GM12873 (cell line): ENCODE data around the gene EPHA10.

Experiments used
- TF ChIP-seq, protein P1 (sequence below): IDR thresholded peaks from 2 replicates; pipeline ENCODE4 v1.5.1; 2012; ENCODE audit warnings: low read depth, mild to moderate bottlenecking, moderate library complexity, low read length, control low read depth; ENCODE audit not compliant: insufficient read depth; ENCODE audit errors: missing control alignments

EPHA10 gene

DNA sequence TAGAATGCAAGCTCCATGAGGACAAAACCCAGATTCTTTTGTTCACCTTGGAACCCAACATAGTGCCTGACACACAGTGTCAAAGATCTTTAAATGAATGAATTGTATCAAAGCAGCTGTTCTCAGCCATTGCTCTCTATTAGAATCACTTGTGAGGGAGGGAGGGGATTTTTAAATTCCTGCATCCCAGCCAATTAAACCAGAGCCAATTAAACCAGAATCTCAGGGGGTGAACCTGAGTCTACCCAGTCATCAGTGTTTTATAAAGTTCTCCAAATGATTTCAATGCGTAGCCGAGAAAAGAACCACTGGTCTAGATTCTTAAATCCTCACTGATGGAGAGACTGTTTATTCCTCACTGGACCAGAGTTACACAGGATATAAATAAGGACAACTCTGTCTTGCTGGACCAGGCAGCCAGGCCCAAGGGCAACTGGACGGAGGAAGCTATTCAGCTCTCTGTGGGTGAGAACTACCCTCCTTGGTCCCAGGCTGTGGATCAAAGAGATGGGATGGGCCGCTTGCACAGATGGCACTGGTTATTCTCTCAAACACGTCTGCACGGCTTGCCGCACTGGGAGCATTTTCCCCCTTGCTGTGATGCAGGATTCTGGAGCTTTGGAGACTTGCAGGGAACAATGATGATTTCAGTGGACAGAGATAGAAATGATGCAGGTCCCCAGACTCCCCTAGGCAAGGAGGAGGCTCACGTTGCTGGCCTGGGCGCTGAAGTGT is 92.6 kb downstream of the EPHA10 start:
- TF ChIP-seq, protein P1, sequence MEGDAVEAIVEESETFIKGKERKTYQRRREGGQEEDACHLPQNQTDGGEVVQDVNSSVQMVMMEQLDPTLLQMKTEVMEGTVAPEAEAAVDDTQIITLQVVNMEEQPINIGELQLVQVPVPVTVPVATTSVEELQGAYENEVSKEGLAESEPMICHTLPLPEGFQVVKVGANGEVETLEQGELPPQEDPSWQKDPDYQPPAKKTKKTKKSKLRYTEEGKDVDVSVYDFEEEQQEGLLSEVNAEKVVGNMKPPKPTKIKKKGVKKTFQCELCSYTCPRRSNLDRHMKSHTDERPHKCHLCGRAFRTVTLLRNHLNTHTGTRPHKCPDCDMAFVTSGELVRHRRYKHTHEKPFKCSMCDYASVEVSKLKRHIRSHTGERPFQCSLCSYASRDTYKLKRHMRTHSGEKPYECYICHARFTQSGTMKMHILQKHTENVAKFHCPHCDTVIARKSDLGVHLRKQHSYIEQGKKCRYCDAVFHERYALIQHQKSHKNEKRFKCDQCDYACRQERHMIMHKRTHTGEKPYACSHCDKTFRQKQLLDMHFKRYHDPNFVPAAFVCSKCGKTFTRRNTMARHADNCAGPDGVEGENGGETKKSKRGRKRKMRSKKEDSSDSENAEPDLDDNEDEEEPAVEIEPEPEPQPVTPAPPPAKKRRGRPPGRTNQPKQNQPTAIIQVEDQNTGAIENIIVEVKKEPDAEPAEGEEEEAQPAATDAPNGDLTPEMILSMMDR: no peak

DNA sequence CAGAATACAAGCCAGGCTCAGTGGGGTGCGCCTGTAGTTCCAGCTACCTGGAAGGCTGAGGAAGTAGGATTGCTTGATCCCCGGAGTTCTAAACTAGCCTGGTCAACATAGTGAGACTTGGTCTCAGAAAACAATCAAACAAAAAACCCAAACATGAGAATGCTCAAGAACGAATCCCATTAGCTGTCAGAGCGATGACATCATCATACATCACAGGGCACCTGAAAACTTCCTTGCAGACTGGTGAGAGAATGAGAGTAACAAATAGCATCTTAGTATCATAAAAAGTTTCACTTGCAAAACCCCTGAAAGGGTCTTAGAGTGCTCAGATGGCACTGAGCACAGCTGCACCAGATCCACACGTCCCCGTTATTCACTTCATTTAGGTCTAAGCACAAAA is 93.7 kb downstream of the EPHA10 start:
- TF ChIP-seq, protein P1: no peak

DNA sequence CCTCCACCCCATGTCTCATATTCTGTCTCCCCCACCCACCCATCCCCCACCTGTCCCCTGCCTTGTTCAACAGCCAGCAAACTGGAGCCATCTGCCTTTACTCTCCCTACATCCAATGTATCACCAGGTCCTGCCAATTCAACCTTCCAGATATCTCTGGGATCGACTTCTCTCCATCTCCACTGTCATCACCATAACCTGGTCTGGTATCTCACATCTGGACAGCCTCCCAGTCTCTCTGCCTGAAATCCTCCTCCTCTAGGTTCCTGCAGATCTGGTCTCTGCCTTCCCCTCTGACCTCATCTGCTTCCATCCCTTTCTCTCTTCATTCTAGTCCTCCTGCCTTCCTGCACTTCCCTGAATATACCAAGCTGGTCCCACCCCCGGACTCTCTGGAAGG is 94.8 kb downstream of the EPHA10 start:
- TF ChIP-seq, protein P1: no peak

DNA sequence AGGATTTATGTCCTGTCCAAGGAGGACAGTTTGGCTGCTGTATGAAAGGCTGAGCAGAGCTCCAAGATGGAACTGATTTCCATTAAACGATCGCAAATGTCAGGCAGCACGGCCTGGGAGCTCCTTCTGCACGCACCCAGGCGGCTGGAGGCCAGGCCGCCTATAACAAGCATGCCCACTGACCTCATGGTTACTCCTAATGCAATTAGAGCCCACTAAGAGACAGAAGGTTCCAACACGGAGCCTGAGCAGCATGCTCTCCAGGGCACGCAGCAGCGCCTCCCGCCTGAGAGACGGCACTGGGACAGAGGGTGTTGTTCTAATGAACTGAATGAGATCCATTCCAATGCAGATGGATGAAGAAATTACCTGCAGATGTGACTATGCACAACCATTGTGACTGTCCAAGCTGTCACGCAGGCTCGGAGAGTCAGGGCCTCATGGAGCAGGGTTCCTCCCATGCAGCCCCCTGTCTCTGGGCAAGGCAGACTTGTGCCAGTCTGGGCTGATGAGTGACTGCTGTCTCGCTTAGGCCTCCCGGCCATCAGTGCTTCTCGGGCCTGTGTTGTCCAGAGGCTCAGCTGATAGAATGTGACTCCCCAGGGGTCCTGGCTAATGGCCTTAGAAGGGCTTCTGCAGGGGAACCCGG is 97.8 kb downstream of the EPHA10 start:
- TF ChIP-seq, protein P1: no peak

DNA sequence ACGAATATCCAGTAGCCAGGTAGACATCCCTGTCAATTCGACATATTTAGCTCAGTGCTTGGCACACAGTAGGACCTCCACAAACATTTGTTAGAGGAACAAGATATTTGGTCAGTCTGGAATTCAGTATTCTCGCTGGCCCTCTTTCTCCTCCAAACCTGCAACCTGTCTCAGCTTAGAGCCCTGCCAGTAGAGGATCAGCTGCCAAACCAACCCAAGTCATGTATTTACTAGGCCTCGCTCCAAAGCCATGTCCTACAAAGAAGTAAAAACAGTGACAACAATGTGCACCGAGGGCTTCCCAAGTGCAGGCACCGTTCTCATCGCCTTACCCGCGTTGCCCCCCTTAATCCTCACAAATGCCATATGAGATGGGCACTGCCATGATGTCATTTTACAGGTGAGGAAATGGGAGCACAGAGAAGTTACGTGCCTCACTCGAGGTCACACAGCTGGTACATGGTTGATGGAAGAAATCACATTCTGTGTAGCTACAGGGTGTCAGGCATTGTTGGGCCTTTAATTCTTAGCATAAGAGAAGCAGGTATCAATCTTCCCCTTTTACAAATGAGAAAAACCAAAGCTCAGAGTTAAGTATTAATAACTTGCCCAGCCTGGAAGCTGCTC is 98.6 kb downstream of the EPHA10 start:
- TF ChIP-seq, protein P1: no peak
